ENCODE data around the gene PTGES3L.

GRCh38 chr17:42937712-42938596, 41.9 kb downstream of the PTGES3L start:
- TF ChIP-seq SUZ12 (IDR thresholded peaks at IDR 0.05; ENCODE audit: extremely low read depth, insufficient read depth, insufficient read length) (no peak), ZNF274 (IDR thresholded peaks at IDR 0.05; ENCODE audit: low read depth, low read length) (no peak)

Data from NT2/D1 (cell line).